ENCODE measurements around the gene YWHAE.
"Not testable (repeated sequence)": the region's sequence is repeated elsewhere in the genome, so short reads cannot be mapped to it uniquely, and the experiment has no call there.

- TF ChIP-seq CTCF (IDR thresholded peaks at IDR 0.05; ENCODE audit: insufficient read depth, low read length, poor library complexity, severe bottlenecking); EZH2phosphoT487 (conservative IDR thresholded peaks at IDR 0.05; ENCODE audit: low read length): not testable (repeated sequence)
These were observed 18.5 kb upstream of the YWHAE start for GRCh38 chr17:1418476-1418875.
